Mesothelial cell of epicardium (in vitro differentiated cells): ENCODE data around the gene LMX1A. TPM values are rescaled to one million over a fixed set of nuclear protein-coding genes. Genes with fewer than 3 reads are reported as not detected.

ENCODE experiments used
- DNase-seq, 2 experiments: peaks; one replicate each; pipeline ENCODE4 v3.0.0; 2021; ENCODE audit warnings: low spot score in 2 of 2; ENCODE audit not compliant: unreplicated experiment in 2 of 2
- H3K27ac Mint-ChIP-seq: 2 replicates; pipeline ENCODE4 v1.8.0; 2021; ENCODE audit warnings: mixed read lengths
- H3K27me3 Mint-ChIP-seq: 2 replicates; pipeline ENCODE4 v1.8.0; 2021; ENCODE audit warnings: low read depth, mixed read lengths
- H3K36me3 Mint-ChIP-seq: 2 replicates; pipeline ENCODE4 v1.8.0; 2021; ENCODE audit warnings: mixed read lengths
- H3K4me1 Mint-ChIP-seq: 2 replicates; pipeline ENCODE4 v1.8.0; 2021; ENCODE audit warnings: mixed read lengths
- H3K4me3 Mint-ChIP-seq: 2 replicates; pipeline ENCODE4 v1.8.0; 2021; ENCODE audit warnings: mild to moderate bottlenecking, moderate library complexity, mixed read lengths
- H3K9me3 Mint-ChIP-seq: 2 replicates; pipeline ENCODE4 v1.8.0; 2021; ENCODE audit warnings: mixed read lengths
- CTCF ChIP-seq: fragments of 200-600 bp; sonication (generic); IDR thresholded peaks from one replicate; pipeline ENCODE4 v1.5.0; 2021; ENCODE audit warnings: antibody characterized with exemption; ENCODE audit not compliant: unreplicated experiment
- total RNA-seq: library from RNA; stranded (reverse); gene quantifications from 3 replicates; pipeline ENCODE4 v1.2.1, GENCODE V29; 2021

LMX1A gene
- total RNA-seq, 1 donor from 2014 or later, result 0.18 TPM

DNA sequence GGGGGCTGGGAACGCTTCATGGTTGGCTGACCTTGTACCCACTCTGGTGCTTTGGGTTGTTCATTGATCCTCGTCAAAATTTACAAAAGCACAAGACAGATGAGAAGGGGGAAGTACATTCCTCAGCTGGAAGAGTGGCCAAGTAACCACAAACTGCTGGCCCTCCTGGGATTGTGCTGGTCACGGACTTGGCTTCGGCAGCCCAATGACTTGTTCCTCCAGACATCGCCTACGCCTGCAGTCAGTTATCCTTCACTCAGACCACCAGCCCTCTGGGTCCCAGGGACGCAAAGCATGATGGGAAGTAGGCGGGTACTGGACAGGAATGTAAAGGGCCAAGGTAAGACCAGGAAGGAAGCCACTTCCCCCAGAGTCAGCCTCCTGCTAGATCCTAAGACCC, 53.1 kb downstream of the LMX1A start:
- H3K27me3 Mint-ChIP-seq, result peaks cover 89% of the 10 kb centered on the region
- no peak overlapping the region for H3K27ac Mint-ChIP-seq
- H3K36me3 Mint-ChIP-seq, result no peaks in the 10 kb centered on the region
- DNase-seq, result no peak
- TF ChIP-seq CTCF, result no peak
- H3K4me1 Mint-ChIP-seq, result no peaks in the 10 kb centered on the region
- H3K4me3 Mint-ChIP-seq, result no peak overlapping the region
- no peaks in the 10 kb centered on the region for H3K9me3 Mint-ChIP-seq

- H3K4me3 Mint-ChIP-seq, result no peak overlapping the region
- H3K4me1 Mint-ChIP-seq, result peaks cover 2% of the 10 kb centered on the region
- no peaks in the 10 kb centered on the region for H3K36me3 Mint-ChIP-seq
- H3K27ac Mint-ChIP-seq, result no peak overlapping the region
- peaks cover 78% of the 10 kb centered on the region for H3K27me3 Mint-ChIP-seq
- no peak for TF ChIP-seq CTCF
- no peaks in the 10 kb centered on the region for H3K9me3 Mint-ChIP-seq
- DNase-seq, result no peak
These were observed 56.1 kb downstream of the LMX1A start for GRCh38 chr1:165300400-165300903.

GRCh38 chr1:165298203-165298820, 58.2 kb downstream of the LMX1A start:
- no peak overlapping the region for H3K27ac Mint-ChIP-seq
- no peaks in the 10 kb centered on the region for H3K9me3 Mint-ChIP-seq
- TF ChIP-seq CTCF, result no peak
- H3K36me3 Mint-ChIP-seq, result no peaks in the 10 kb centered on the region
- H3K4me1 Mint-ChIP-seq, result peaks cover 2% of the 10 kb centered on the region
- no peak overlapping the region for H3K4me3 Mint-ChIP-seq
- no peak for DNase-seq
- peaks cover 67% of the 10 kb centered on the region for H3K27me3 Mint-ChIP-seq

GRCh38 chr1:165296205-165296604, 60.3 kb downstream of the LMX1A start:
- H3K27ac Mint-ChIP-seq, result no peak overlapping the region
- H3K36me3 Mint-ChIP-seq, result no peaks in the 10 kb centered on the region
- H3K4me1 Mint-ChIP-seq, result peaks cover 2% of the 10 kb centered on the region
- H3K9me3 Mint-ChIP-seq, result no peaks in the 10 kb centered on the region
- DNase-seq, result no peak
- H3K27me3 Mint-ChIP-seq, result peaks cover 63% of the 10 kb centered on the region
- no peak for TF ChIP-seq CTCF
- H3K4me3 Mint-ChIP-seq, result no peak overlapping the region

- DNase-seq, result no peak
- Mint-ChIP-seq H3K36me3 (no peaks in the 10 kb centered on the region), H3K27me3 (peaks cover 78% of the 10 kb centered on the region), H3K4me3 (no peak overlapping the region), H3K27ac (no peak overlapping the region), H3K9me3 (peaks cover 4% of the 10 kb centered on the region), H3K4me1 (peaks cover 7% of the 10 kb centered on the region)
- TF ChIP-seq CTCF, result no peak
These were observed 66.4 kb downstream of the LMX1A start for GRCh38 chr1:165290148-165290547.
